ENCODE data around the gene SEPSECS.
A peak's percentile ranks its signal among the peaks of the same experiment; 100 is the strongest.

Gene SEPSECS

DNA sequence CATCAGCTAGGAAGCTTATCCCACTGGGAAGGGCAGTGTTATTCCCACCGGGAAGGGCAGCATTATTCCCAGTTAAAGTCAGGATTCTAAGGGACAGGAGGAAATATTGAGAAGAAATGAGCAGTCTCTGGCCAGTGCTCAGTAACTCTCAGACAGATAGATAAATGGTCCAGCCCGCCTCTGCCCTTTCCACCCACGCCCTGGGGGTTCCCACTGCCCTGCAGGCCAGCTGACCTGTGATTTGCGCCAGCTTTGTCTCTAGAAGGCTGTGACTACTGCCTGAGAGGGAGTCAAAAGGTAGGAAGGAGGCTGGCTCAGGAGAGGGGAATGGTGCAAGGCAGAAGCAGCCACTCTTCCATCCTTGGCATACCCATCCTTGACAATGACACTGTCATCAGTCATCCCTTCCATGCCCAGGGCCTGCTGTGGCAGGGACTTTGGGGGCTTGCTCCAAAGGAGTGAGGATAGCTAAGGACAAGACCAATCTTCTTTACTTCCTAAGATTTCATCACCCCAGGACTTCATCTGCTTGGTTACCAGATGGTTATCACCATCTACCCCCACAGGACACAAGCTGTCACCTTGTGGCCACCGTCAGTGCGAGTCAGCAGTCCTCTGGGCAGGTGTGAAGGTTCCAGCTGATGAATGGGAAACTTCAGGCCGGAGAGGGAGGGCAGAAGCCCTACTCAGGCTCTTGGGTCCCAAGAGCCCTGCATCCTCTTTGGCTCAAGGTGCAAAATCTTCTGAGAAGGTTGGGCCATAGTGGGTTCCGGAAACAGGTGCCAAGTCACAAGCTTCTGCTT lies 49.5 kb downstream of the SEPSECS start:
- no peak overlapping the region for H3K4me3 ChIP-seq (ENCODE audit: low read depth, low read length)
- H3K36me3 ChIP-seq: no peaks in the 10 kb centered on the region
- peaks cover 9% of the 10 kb centered on the region; the same call in 1 of the 2 replicates for H3K27me3 ChIP-seq
- TF ChIP-seq, protein P1, sequence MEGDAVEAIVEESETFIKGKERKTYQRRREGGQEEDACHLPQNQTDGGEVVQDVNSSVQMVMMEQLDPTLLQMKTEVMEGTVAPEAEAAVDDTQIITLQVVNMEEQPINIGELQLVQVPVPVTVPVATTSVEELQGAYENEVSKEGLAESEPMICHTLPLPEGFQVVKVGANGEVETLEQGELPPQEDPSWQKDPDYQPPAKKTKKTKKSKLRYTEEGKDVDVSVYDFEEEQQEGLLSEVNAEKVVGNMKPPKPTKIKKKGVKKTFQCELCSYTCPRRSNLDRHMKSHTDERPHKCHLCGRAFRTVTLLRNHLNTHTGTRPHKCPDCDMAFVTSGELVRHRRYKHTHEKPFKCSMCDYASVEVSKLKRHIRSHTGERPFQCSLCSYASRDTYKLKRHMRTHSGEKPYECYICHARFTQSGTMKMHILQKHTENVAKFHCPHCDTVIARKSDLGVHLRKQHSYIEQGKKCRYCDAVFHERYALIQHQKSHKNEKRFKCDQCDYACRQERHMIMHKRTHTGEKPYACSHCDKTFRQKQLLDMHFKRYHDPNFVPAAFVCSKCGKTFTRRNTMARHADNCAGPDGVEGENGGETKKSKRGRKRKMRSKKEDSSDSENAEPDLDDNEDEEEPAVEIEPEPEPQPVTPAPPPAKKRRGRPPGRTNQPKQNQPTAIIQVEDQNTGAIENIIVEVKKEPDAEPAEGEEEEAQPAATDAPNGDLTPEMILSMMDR (IDR thresholded peaks at IDR 0.05; ENCODE audit: low read depth, low read length): no peak
- no peak for DNase-seq
- H3K4me1 ChIP-seq: no peaks in the 10 kb centered on the region
- H3K9me3 ChIP-seq: no peaks in the 10 kb centered on the region

GRCh38 chr4:25109511-25109910 lies 50.7 kb downstream of the SEPSECS start:
- H3K27me3 ChIP-seq: 0 out of 2 replicates have a peak, but pooled peaks cover under 1% of the 10 kb centered on the region
- H3K9me3 ChIP-seq: no peaks in the 10 kb centered on the region
- DNase-seq: no peak
- H3K4me3 ChIP-seq (ENCODE audit: low read depth, low read length): no peak overlapping the region
- no peaks in the 10 kb centered on the region for H3K36me3 ChIP-seq
- TF ChIP-seq, protein P1 (IDR thresholded peaks at IDR 0.05; ENCODE audit: low read depth, low read length): no peak
- no peaks in the 10 kb centered on the region for H3K4me1 ChIP-seq

DNA sequence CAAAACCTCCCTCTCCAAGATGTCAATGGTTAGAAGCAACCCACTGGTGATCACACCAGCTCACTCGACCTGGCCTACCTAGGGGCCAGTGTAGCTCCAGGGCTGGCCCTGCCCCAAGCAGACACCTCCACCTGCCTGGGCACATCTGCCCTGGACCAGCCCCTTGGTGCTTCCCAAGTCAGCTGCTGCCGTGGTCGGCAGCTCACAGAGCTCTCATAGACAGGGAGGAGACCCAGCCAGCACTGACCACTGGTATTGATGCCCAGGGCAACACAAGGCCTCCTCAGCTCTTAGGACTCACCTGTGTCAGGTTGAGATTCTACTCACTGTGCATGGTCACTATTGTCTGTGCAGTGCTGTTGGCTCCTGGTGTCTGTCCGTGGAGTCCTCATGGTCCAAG lies 51.7 kb downstream of the SEPSECS start:
- H3K27me3 ChIP-seq: no peaks in the 10 kb centered on the region
- H3K4me1 ChIP-seq: no peaks in the 10 kb centered on the region
- DNase-seq: no peak
- TF ChIP-seq, protein P1 (IDR thresholded peaks at IDR 0.05; ENCODE audit: low read depth, low read length): no peak
- no peak overlapping the region for H3K4me3 ChIP-seq (ENCODE audit: low read depth, low read length)
- no peaks in the 10 kb centered on the region for H3K36me3 ChIP-seq
- H3K9me3 ChIP-seq: no peaks in the 10 kb centered on the region

GRCh38 chr4:25107827-25108516 lies 52.3 kb downstream of the SEPSECS start:
- TF ChIP-seq, protein P1 (IDR thresholded peaks at IDR 0.05; ENCODE audit: low read depth, low read length): no peak
- H3K4me3 ChIP-seq (ENCODE audit: low read depth, low read length): no peak overlapping the region
- no peaks in the 10 kb centered on the region for H3K36me3 ChIP-seq
- no peaks in the 10 kb centered on the region for H3K27me3 ChIP-seq
- peak; percentile 47 for DNase-seq
- no peaks in the 10 kb centered on the region for H3K4me1 ChIP-seq
- H3K9me3 ChIP-seq: no peaks in the 10 kb centered on the region

DNA sequence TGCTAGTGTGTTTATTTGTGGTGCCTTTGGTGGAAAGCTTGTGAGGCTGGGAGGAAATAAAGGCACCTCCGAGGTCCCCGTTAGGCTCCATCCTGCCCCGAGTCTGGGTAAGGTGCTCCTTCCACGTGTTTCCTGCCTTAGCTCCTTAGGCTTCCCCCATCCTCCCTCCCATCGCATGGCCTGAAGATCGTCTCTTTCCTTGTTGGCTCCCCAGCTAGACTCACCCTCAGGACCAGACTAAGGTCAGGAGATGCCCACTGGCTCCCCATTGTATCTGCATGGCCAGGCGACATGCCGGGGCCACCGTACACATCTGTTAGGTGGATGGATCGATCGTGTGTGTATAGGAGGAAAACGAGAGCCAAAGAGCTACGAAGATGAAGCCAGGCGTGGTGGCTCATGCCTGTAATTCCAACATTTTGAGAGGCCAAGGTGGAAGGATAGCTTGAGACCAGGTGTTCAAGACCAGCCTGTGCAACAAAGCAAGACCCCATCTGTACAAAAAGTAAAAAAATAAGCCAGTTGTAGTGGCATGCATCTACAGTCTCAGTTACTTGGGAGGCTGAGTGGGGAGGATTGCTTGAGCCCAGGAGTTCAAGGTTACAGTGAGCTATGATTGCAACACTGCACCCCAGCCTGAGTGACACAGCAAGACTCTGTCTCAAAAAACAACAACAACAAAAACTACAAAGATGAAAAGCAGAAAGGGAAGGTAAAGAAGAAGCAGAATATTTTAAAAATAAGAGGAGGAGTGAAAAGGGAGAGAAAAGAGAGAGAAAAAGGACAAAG lies 53.7 kb downstream of the SEPSECS start:
- no peak overlapping the region for H3K4me3 ChIP-seq (ENCODE audit: low read depth, low read length)
- no peaks in the 10 kb centered on the region for H3K27me3 ChIP-seq
- H3K36me3 ChIP-seq: no peaks in the 10 kb centered on the region
- H3K9me3 ChIP-seq: no peaks in the 10 kb centered on the region
- no peaks in the 10 kb centered on the region for H3K4me1 ChIP-seq
- no peak for DNase-seq
- TF ChIP-seq, protein P1 (IDR thresholded peaks at IDR 0.05; ENCODE audit: low read depth, low read length): no peak
